Mammary epithelial cell (primary cell): ENCODE measurements around the gene ORAI1.

Source experiments
- CTCF ChIP-seq, 2 donors: IDR thresholded peaks in 1 of 2; conservative IDR thresholded peaks in 1 of 2; 2 replicates each; pipeline ENCODE4 v1.5.1; 2011 to 2012; ENCODE audit warnings: inconsistent platforms in 2 of 2, low read length in 2 of 2, mild to moderate bottlenecking in 2 of 2, control low read depth in 1 of 2, low read depth in 1 of 2; ENCODE audit not compliant: insufficient read depth in 1 of 2; ENCODE audit errors: extremely low read depth in 1 of 2
- EZH2 ChIP-seq: IDR thresholded peaks from 2 replicates; pipeline ENCODE4 v1.6.1; 2012; ENCODE audit warnings: low read length, inconsistent platforms, borderline replicate concordance

GRCh38 chr12:121614872-121615467 lies 11.4 kb upstream of the ORAI1 start:
- TF ChIP-seq CTCF (conservative IDR thresholded peaks at IDR 0.05 in 1 of 2, IDR thresholded peaks at IDR 0.05 in 1 of 2; ENCODE audit: extremely low read depth in 1 of 2, insufficient read depth in 1 of 2, low read depth in 1 of 2, low read length in 2 of 2) = no peak
- TF ChIP-seq EZH2 = no peak
